HepG2 (cell line): ENCODE measurements around the gene ZBTB18. TPM values are rescaled to one million over a fixed set of nuclear protein-coding genes. Genes with fewer than 3 reads are reported as not detected.

ENCODE experiments used
- ATAC-seq: fragments of 200-7000 bp; cut with Tn5 transposase; 3 replicates; pipeline ENCODE4 v1.9.1; 2020; ENCODE audit warnings: mild to moderate bottlenecking, moderate library complexity
- BruUV-seq: library from RNA; stranded (reverse); fragments of 400-500 nt; replicated peaks from 2 replicates; lab custom pipeline; 2021; lab: Mats Ljungman, UMichigan
- CTCF ChIA-PET: fragments of 300-600 bp; formaldehyde crosslinking; extraction: SDS; loops from one replicate; lab custom pipeline; 2021; ENCODE audit warnings: low total read pairs, inconsistent platforms, low intra/inter-chr PET ratio; lab: Yijun Ruan, JAX
- POLR2A ChIA-PET: fragments of 350-600 bp; sonication (Branson Sonifier 250); formaldehyde crosslinking; loops from one replicate; lab custom pipeline; 2020; ENCODE audit warnings: antibody characterized with exemption, inconsistent platforms; lab: Yijun Ruan, JAX
- DNase-seq: peaks from one replicate; pipeline ENCODE4 v3.0.0-alpha.2; 2015; ENCODE audit warnings: low spot score
- FAIRE-seq: peaks from 3 replicates; lab custom pipeline; 2011; peaks lifted over from hg19 to GRCh38; lab: Jason Lieb, UNC
- H2AFZ ChIP-seq: one replicate; pipeline ENCODE4 v1.6.1; 2011; ENCODE audit warnings: low read length, inconsistent platforms
- H3K27ac ChIP-seq: fragments of 300-600 bp; 3 replicates; pipeline ENCODE4 v1.8.0; 2011; ENCODE audit warnings: mixed run types, mild to moderate bottlenecking, mixed read lengths, low read length, inconsistent platforms; ENCODE audit not compliant: insufficient read depth; ENCODE audit errors: extremely low read length
- H3K27me3 ChIP-seq, 2 experiments: fragments of 200-600 bp in 1 of 2; 2 replicates in 1 of 2; 3 replicates in 1 of 2; pipeline versions ENCODE4 v1.6.0 to v1.8.0; 2011; ENCODE audit warnings: low read length in 2 of 2, mild to moderate bottlenecking in 2 of 2, moderate library complexity in 2 of 2, inconsistent platforms in 1 of 2; ENCODE audit not compliant: insufficient read depth in 2 of 2, control insufficient read depth in 1 of 2
- H3K36me3 ChIP-seq, 2 experiments: fragments of 200-600 bp in 1 of 2; replicated peaks in 1 of 2; 2 replicates in 1 of 2; 3 replicates in 1 of 2; pipeline versions ENCODE4 v1.5.1 to v1.8.0; 2011; ENCODE audit warnings: low read length in 2 of 2, inconsistent platforms in 1 of 2; ENCODE audit not compliant: insufficient read depth in 2 of 2, control insufficient read depth in 1 of 2
- H3K4me1 ChIP-seq: 2 replicates; pipeline ENCODE4 v1.5.1; 2012; ENCODE audit warnings: low read length, inconsistent platforms; ENCODE audit not compliant: insufficient read depth
- H3K4me2 ChIP-seq: 2 replicates; pipeline ENCODE4 v1.6.0; 2011; ENCODE audit warnings: low read depth, low read length, inconsistent platforms
- H3K4me3 ChIP-seq, 3 experiments: fragments of 200-600 bp in 1 of 3; sonication (generic), shearing (Covaris generic) in 1 of 3; replicated peaks in 1 of 3; 2 replicates each; pipeline ENCODE4 v1.5.1; 2011 to 2016; ENCODE audit warnings: low read length in 3 of 3, inconsistent platforms in 2 of 3, low read depth in 2 of 3, mild to moderate bottlenecking in 2 of 3, control low read depth in 1 of 3, mixed read lengths in 1 of 3; ENCODE audit not compliant: insufficient read depth in 1 of 3
- H3K79me2 ChIP-seq: one replicate; pipeline ENCODE4 v1.6.1; 2011; ENCODE audit warnings: low read length, inconsistent platforms; ENCODE audit not compliant: insufficient read depth
- H3K9ac ChIP-seq: 2 replicates; pipeline ENCODE4 v1.6.0; 2011; ENCODE audit warnings: mild to moderate bottlenecking, low read depth, low read length, inconsistent platforms; ENCODE audit not compliant: insufficient read depth
- H3K9me3 ChIP-seq: 2 replicates; pipeline ENCODE4 v1.5.1; 2012; ENCODE audit warnings: mild to moderate bottlenecking, low read length
- H4K20me1 ChIP-seq: 2 replicates; pipeline ENCODE4 v1.6.0; 2011; ENCODE audit warnings: inconsistent platforms, mild to moderate bottlenecking, low read length, moderate library complexity; ENCODE audit not compliant: insufficient read depth
- CC2D1A ChIP-seq: sonication (generic); formaldehyde crosslinking; IDR thresholded peaks from 2 replicates; pipeline ENCODE4 v1.8.1; 2023; ENCODE audit warnings: mild to moderate bottlenecking, missing genetic modification reagents
- FOXA1 ChIP-seq, 2 experiments: fragments of 450-650 bp in 1 of 2; sonication (generic) in 1 of 2; formaldehyde crosslinking in 1 of 2; IDR thresholded peaks; 2 replicates each; pipeline versions ENCODE4 v1.4.0 to v1.6.1; 2016 to 2020; ENCODE audit warnings: missing genetic modification reagents in 1 of 2
- MLXIP ChIP-seq: sonication (generic); formaldehyde crosslinking; IDR thresholded peaks from 2 replicates; pipeline ENCODE4 v1.9.0; 2021; ENCODE audit warnings: missing genetic modification reagents, borderline replicate concordance
- NFYC ChIP-seq: IDR thresholded peaks from 2 replicates; pipeline ENCODE4 v1.6.1; 2016; ENCODE audit warnings: missing genetic modification reagents, missing compliant biosample characterization
- TBX3 ChIP-seq: fragments of 450-650 bp; IDR thresholded peaks from 2 replicates; pipeline ENCODE4 v1.6.1; 2017; ENCODE audit warnings: antibody characterized with exemption, mild to moderate bottlenecking, inconsistent platforms, borderline replicate concordance
- U2AF1 ChIP-seq: fragments of 200-400 bp; formaldehyde crosslinking; optimal IDR thresholded peaks from 2 replicates; pipeline ENCODE3; 2017; ENCODE audit warnings: mild to moderate bottlenecking, low read depth, low read length
- ZBTB7A ChIP-seq: sonication (generic); formaldehyde crosslinking; IDR thresholded peaks from 2 replicates; pipeline ENCODE4 v1.8.0; 2022; ENCODE audit warnings: mild to moderate bottlenecking, missing genetic modification reagents
- ZMAT3 ChIP-seq: sonication (generic); formaldehyde crosslinking; conservative IDR thresholded peaks from 2 replicates; pipeline ENCODE4 v1.7.0; 2021; ENCODE audit warnings: missing genetic modification reagents
- ZNF44 ChIP-seq: sonication (generic); formaldehyde crosslinking; IDR thresholded peaks from 2 replicates; pipeline ENCODE4 v1.5.1; 2020; ENCODE audit warnings: mild to moderate bottlenecking, missing genetic modification reagents
- ZNF543 ChIP-seq: sonication (generic); formaldehyde crosslinking; IDR thresholded peaks from 2 replicates; pipeline ENCODE4 v1.4.0; 2020; ENCODE audit warnings: mild to moderate bottlenecking, missing genetic modification reagents
- ZNF580 ChIP-seq: IDR thresholded peaks from 2 replicates; pipeline ENCODE4 v1.6.1; 2016; ENCODE audit warnings: low read depth, borderline replicate concordance
- ZNF747 ChIP-seq: sonication (generic); formaldehyde crosslinking; IDR thresholded peaks from 2 replicates; pipeline ENCODE4 v1.8.1; 2023; ENCODE audit warnings: missing genetic modification reagents, mild to moderate bottlenecking, borderline replicate concordance
- ZNF780A ChIP-seq: sonication (generic); formaldehyde crosslinking; IDR thresholded peaks from 2 replicates; pipeline ENCODE4 v1.8.0; 2022; ENCODE audit warnings: mild to moderate bottlenecking, missing genetic modification reagents, moderate library complexity
- WGBS: methylation state at CpG from one replicate; pipeline ENCODE4 v1.1.6; 2017; ENCODE audit warnings: low lambda C conversion rate; 5-methylcytosine and 5-hydroxymethylcytosine counted together
- in situ Hi-C: cut with HindIII; loops from 2 replicates; pipeline ENCODE4 v1.10.0; 2017; ENCODE audit warnings: low pct_unique_long_range_greater_than_20kb; ENCODE audit not compliant: extremely low pct_ligation_motif_present
- intact Hi-C: fragments of 100-400 bp; cut with micrococcal nuclease; formaldehyde crosslinking; loops from one replicate; pipeline ENCODE4 v1.10.0; 2022; ENCODE audit not compliant: unreplicated experiment
- polyA plus RNA-seq, 8 experiments: library from polyadenylated mRNA; depleted of rRNA in 3 of 8; stranded (reverse) in 7 of 8; unstranded in 1 of 8; fragments of >200 nt; fragmentation: Illumina TruSeq in 4 of 8; extraction: Trizol in 4 of 8; gene quantifications; 2 replicates each; pipeline versions ENCODE4 v1.2.1 to v1.2.3, GENCODE V29; 2011 to 2016; ENCODE audit warnings: low read depth in 4 of 8, missing spikeins in 1 of 8, mixed read lengths in 1 of 8; ENCODE audit not compliant: insufficient read depth in 1 of 8
- total RNA-seq, 5 experiments: library from RNA; depleted of rRNA; stranded (reverse); fragments of >200 nt; fragmentation: Illumina TruSeq; extraction: Trizol; gene quantifications; 2 replicates each; pipeline ENCODE4 v1.2.3, GENCODE V29; 2016; ENCODE audit warnings: low read depth in 1 of 5
- TF ChIP-seq, protein P1 (sequence below): IDR thresholded peaks from 2 replicates; pipeline ENCODE4 v1.6.1; 2016; ENCODE audit warnings: missing genetic modification reagents, missing compliant biosample characterization
- TF ChIP-seq, protein P2 (sequence below): sonication (generic); formaldehyde crosslinking; conservative IDR thresholded peaks from 2 replicates; pipeline ENCODE4 v1.8.0; 2022; ENCODE audit warnings: mild to moderate bottlenecking, moderate library complexity, missing genetic modification reagents

The ZBTB18 gene
- total and polyA plus RNA-seq, 2 of the 13 experiments (the other 11 are each of a cell fraction or from before 2014, with no cell fraction given) = 3.1 to 4.3 TPM

DNA sequence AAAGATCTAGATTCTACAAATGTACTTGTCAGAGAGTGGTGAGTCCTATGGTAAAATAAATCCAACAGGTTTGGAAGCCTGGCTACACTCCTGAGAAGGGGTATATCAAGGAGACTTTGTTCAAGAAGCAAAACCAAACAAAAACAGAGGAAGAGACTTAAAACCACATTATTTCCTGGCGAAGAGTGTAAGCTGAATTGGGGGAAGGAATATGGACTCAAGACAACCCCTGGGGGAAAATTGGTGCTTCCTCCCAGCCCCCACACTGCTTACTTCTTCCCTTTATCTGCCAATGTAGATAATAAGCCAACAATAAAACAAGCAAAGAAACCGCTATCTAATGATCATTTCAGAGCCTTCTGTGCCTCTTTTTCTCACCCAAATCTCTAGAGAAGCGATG lies 48.4 kb upstream of the ZBTB18 start:
- H2AFZ ChIP-seq = no peak overlapping the region
- no peaks in the 10 kb centered on the region for H3K36me3 ChIP-seq
- BruUV-seq = no TSS peak
- ATAC-seq (no peak), FAIRE-seq (no peak), DNase-seq (no peak)
- H3K27me3 ChIP-seq = peaks cover 0 to 9% of the 10 kb centered on the region in 2 experiments; a peak in 2 of 5 replicates
- H3K9me3 ChIP-seq = no peaks in the 10 kb centered on the region
- ChIA-PET POLR2A (no interaction called here), CTCF (no interaction called here)
- WGBS = 1% methylated on average over 3 of the region's 3 CpGs
- TF ChIP-seq FOXA1 (IDR thresholded peaks at IDR 0.05) (no peak), FOXA1 (CRISPR knock-in tag; IDR thresholded peaks at IDR 0.05) (no peak), ZNF780A (no peak), TBX3 (no peak), ZNF580 (CRISPR knock-in tag) (no peak), NFYC (CRISPR knock-in tag) (no peak), ZNF44 (CRISPR knock-in tag) (no peak), ZNF543 (CRISPR knock-in tag) (no peak), ZNF747 (CRISPR knock-in tag) (no peak), ZMAT3 (CRISPR knock-in tag) (no peak), MLXIP (CRISPR knock-in tag) (no peak), CC2D1A (CRISPR knock-in tag) (no peak), ZBTB7A (no peak), U2AF1 (no peak)
- TF ChIP-seq, protein P1, sequence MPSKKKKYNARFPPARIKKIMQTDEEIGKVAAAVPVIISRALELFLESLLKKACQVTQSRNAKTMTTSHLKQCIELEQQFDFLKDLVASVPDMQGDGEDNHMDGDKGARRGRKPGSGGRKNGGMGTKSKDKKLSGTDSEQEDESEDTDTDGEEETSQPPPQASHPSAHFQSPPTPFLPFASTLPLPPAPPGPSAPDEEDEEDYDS (CRISPR knock-in tag) = no peak
- TF ChIP-seq, protein P2, sequence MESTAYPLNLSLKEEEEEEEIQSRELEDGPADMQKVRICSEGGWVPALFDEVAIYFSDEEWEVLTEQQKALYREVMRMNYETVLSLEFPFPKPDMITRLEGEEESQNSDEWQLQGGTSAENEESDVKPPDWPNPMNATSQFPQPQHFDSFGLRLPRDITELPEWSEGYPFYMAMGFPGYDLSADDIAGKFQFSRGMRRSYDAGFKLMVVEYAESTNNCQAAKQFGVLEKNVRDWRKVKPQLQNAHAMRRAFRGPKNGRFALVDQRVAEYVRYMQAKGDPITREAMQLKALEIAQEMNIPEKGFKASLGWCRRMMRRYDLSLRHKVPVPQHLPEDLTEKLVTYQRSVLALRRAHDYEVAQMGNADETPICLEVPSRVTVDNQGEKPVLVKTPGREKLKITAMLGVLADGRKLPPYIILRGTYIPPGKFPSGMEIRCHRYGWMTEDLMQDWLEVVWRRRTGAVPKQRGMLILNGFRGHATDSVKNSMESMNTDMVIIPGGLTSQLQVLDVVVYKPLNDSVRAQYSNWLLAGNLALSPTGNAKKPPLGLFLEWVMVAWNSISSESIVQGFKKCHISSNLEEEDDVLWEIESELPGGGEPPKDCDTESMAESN (CRISPR knock-in tag) = no peak
- no peak overlapping the region for H3K9ac ChIP-seq
- in situ Hi-C loops = no loop called here
- no peaks in the 10 kb centered on the region for H3K79me2 ChIP-seq
- no peaks in the 10 kb centered on the region for H4K20me1 ChIP-seq
- H3K4me1 ChIP-seq = no peaks in the 10 kb centered on the region
- intact Hi-C loops = no loop called here
- H3K27ac ChIP-seq = no peak overlapping the region
- H3K4me3 ChIP-seq = no peak overlapping the region
- no peak overlapping the region for H3K4me2 ChIP-seq
